Testis (tissue), 5 donors: ENCODE results near the gene SLC35B2. TPM values are rescaled to one million over a fixed set of nuclear protein-coding genes. Genes with fewer than 3 reads are reported as not detected.
A peak's percentile ranks its signal among the peaks of the same experiment; 100 is the strongest.

Experiments
- DNase-seq: peaks from one replicate; pipeline ENCODE4 v3.0.0-alpha.2; 2019
- H3K27ac ChIP-seq, 2 donors: fragments of 200-600 bp; sonication (generic); one replicate each; pipeline ENCODE4 v1.5.1; 2019
- H3K27me3 ChIP-seq: fragments of 200-600 bp; sonication (generic); one replicate; pipeline ENCODE4 v1.5.1; 2019
- H3K36me3 ChIP-seq: fragments of 200-600 bp; sonication (generic); one replicate; pipeline ENCODE4 v1.5.1; 2017; ENCODE audit warnings: low read depth; ENCODE audit errors: missing control alignments
- H3K4me1 ChIP-seq: fragments of 200-600 bp; sonication (generic); one replicate; pipeline ENCODE4 v1.5.1; 2019
- H3K4me3 ChIP-seq, 2 donors: fragments of 200-600 bp; sonication (generic); one replicate each; pipeline ENCODE4 v1.5.1; 2017 to 2019
- H3K9me3 ChIP-seq: fragments of 200-600 bp; sonication (generic); one replicate; pipeline ENCODE4 v1.5.1; 2017
- CTCF ChIP-seq, 3 experiments: fragments of 450-650 bp in 2 of 3; fragments of 200-600 bp in 1 of 3; sonication (generic) in 1 of 3; IDR thresholded peaks; one replicate each; pipeline ENCODE4 v1.5.1; 2016 to 2019; ENCODE audit warnings: antibody characterized with exemption in 3 of 3, mild to moderate bottlenecking in 2 of 3, moderate library complexity in 1 of 3
- POLR2A ChIP-seq: fragments of 450-650 bp; IDR thresholded peaks from one replicate; pipeline ENCODE4 v1.6.1; 2017; ENCODE audit warnings: antibody characterized with exemption, mild to moderate bottlenecking, moderate library complexity
- WGBS, 2 donors: methylation state at CpG; one replicate each; pipeline ENCODE4 v1.1.5; 2018; 5-methylcytosine and 5-hydroxymethylcytosine counted together
- intact Hi-C: fragments of 100-400 bp; cut with DNase I; formaldehyde crosslinking; loops from one replicate; pipeline ENCODE4 v1.15.1; 2023; ENCODE audit warnings: low total_unique reads
- long read RNA-seq, 2 donors: transcript quantifications; one replicate each; lab custom pipeline, GENCODE V29; 2026
- polyA plus RNA-seq: library from polyadenylated mRNA; stranded (reverse); fragments of 350-450 nt; fragmentation: Illumina TruSeq; extraction: RNeasy Lipid Tissue Mini Kit (QIAGEN cat#74804); gene quantifications from one replicate; pipeline ENCODE4 v1.2.3, GENCODE V29; 2014; ENCODE audit warnings: low read depth, low replicate concordance; ENCODE audit not compliant: insufficient read depth
- total RNA-seq, 2 donors: library from RNA; depleted of rRNA; stranded (reverse); fragments of >200 nt; gene quantifications; one replicate each; pipeline ENCODE4 v1.2.3, GENCODE V29; 2016

Gene SLC35B2
- total RNA-seq (10 to 100 TPM; 42.4 to 49.8 TPM), polyA plus RNA-seq (32.1 TPM)
- long read RNA-seq, donor 1, transcript SLC35B2-202 (4 exons, 2,043 nt) = major isoform, 20 of 22 reads
- long read RNA-seq, donor 1, partial matches to known transcripts = 0 of 22 reads
- long read RNA-seq, donor 1, other reads (novel, unspliced or antisense) = 0 of 22 reads
- long read RNA-seq, donor 2, transcript SLC35B2-202 (4 exons, 2,043 nt) = major isoform, 31 of 31 reads
- long read RNA-seq, donor 2, partial matches to known transcripts = 0 of 31 reads
- long read RNA-seq, donor 2, other reads (novel, unspliced or antisense) = 0 of 31 reads

- intact Hi-C loops = no loop called here
- H3K4me3 ChIP-seq = peak within 1 kb of the TSS; percentile 87 to 97
- DNase-seq = peak; percentile 84
- peaks cover 11% of the 10 kb centered on the region for H3K4me1 ChIP-seq
- TF ChIP-seq POLR2A (no peak), CTCF (IDR thresholded peaks at IDR 0.05) (peak; percentile 70 to 83 (median 80))
- 2% methylated on average over 47 of the region's 80 CpGs; no CpG with 5 or more reads in 1 of the 2 donors for WGBS, 2 donors
- no peaks in the 10 kb centered on the region for H3K27me3 ChIP-seq
- H3K36me3 ChIP-seq = no peaks in the 10 kb centered on the region
- H3K9me3 ChIP-seq = no peaks in the 10 kb centered on the region
- peak within 1 kb of the TSS; percentile 90 to 92 for H3K27ac ChIP-seq
Measured at GRCh38 chr6:44257025-44257752, at the start of gene SLC35B2. Gene SLC35B2 (minus strand): TSS chr6:44257528. CDS start chr6:44257410, 118 bp downstream.

GRCh38 chr6:44306710-44307109 is 49.4 kb upstream of the SLC35B2 start:
- H3K9me3 ChIP-seq = no peaks in the 10 kb centered on the region
- H3K27ac ChIP-seq = no peak overlapping the region
- no peak for DNase-seq
- 84 to 92% methylated on average over 7 to 8 of the region's 8 CpGs for WGBS, 2 donors
- TF ChIP-seq POLR2A = no peak
- no peak for TF ChIP-seq CTCF (IDR thresholded peaks at IDR 0.05)
- intact Hi-C loops = no loop called here
- no peaks in the 10 kb centered on the region for H3K36me3 ChIP-seq
- H3K4me3 ChIP-seq = no peak overlapping the region
- H3K27me3 ChIP-seq = no peaks in the 10 kb centered on the region
- no peaks in the 10 kb centered on the region for H3K4me1 ChIP-seq

GRCh38 chr6:44305200-44305725 is 47.9 kb upstream of the SLC35B2 start:
- intact Hi-C loops = no loop called here
- no peak for DNase-seq
- Histone ChIP-seq H3K4me3 (no peak overlapping the region), H3K4me1 (no peaks in the 10 kb centered on the region), H3K27me3 (no peaks in the 10 kb centered on the region), H3K9me3 (no peaks in the 10 kb centered on the region), H3K27ac (no peak overlapping the region), H3K36me3 (no peaks in the 10 kb centered on the region)
- TF ChIP-seq POLR2A (no peak), CTCF (IDR thresholded peaks at IDR 0.05) (no peak)
- WGBS, 2 donors = 91 to 94% methylated on average over 2 to 5 of the region's 5 CpGs

GRCh38 chr6:44304282-44305199 is 47.2 kb upstream of the SLC35B2 start:
- 84 to 89% methylated on average over 11 to 25 of the region's 25 CpGs for WGBS, 2 donors
- TF ChIP-seq CTCF (IDR thresholded peaks at IDR 0.05) (peak; percentile 62 to 80 (median 68)), POLR2A (no peak)
- no peaks in the 10 kb centered on the region for H3K36me3 ChIP-seq
- H3K4me1 ChIP-seq = no peaks in the 10 kb centered on the region
- no peaks in the 10 kb centered on the region for H3K27me3 ChIP-seq
- DNase-seq = peak; percentile 39
- intact Hi-C loops = no loop called here
- no peak overlapping the region for H3K4me3 ChIP-seq
- H3K9me3 ChIP-seq = no peaks in the 10 kb centered on the region
- H3K27ac ChIP-seq = no peak overlapping the region
